NOMO-1 treated with DMSO at 0.1 percent for 48 hours (cell line): Measurements from ENCODE around the gene FADS2.

Source experiments
- DNase-seq: peaks from one replicate; lab custom pipeline; 2025; ENCODE audit not compliant: unreplicated experiment; lab: John Stamatoyannopoulos, UW

FADS2 gene

DNA sequence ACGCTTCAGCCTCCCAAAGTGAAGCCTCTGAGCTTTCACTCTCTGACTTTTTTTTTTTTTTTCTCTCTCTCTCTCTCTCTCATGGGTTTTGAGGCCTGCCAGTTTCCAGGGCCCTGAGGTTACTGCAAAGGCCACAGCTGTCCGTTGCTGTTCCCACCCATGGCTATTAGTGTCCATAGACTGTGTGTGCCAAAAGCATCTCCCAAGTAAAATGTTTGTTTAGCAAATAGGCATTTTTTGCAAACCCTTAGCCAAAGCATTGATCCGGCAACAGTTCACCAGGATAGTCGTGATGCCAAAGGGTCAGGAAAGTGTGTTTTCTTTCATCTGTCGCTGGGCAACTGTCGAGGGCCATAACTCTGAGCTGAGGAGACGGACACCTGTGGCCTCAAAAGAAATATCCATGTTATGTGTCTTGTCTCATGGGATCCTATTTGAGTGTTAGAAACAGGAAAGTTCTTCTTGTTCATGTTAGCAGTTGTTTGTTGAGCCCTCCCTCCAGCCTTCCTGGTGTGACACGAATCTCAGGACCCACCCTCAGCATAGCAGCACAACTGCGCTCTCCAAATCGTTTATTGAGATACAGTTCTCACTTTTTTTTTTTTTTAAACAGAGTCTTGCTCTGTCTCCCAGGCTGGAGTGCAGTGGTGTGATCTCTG lies 18.4 kb downstream of the FADS2 start:
- no peak for DNase-seq

DNA sequence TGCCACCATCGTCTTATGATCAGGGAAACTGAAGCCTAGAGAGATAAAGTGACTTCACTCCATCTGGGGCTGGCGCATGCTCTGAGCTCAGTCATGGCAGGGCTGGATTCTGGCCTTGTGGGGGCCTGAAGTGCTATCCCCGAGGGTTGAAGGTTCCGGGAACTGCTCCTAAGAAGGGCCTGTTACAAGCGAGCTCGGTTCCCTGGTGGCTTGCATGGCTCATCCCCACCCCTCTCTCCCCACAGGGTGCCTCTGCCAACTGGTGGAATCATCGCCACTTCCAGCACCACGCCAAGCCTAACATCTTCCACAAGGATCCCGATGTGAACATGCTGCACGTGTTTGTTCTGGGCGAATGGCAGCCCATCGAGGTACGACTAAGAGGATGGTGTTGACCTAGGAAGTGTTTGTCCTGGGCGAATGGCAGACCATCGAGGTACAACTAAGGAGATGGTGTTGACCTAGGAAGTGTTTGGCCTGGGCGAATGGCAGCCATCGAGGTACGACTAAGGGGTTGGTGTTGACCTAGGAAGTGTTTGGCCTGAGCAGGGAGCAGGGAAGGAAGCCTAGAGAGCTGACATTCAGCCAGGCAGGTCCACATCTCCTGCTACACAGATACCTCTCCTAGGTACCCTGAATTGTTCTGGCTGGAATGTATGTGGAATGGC lies 19.9 kb downstream of the FADS2 start:
- no peak for DNase-seq

DNA sequence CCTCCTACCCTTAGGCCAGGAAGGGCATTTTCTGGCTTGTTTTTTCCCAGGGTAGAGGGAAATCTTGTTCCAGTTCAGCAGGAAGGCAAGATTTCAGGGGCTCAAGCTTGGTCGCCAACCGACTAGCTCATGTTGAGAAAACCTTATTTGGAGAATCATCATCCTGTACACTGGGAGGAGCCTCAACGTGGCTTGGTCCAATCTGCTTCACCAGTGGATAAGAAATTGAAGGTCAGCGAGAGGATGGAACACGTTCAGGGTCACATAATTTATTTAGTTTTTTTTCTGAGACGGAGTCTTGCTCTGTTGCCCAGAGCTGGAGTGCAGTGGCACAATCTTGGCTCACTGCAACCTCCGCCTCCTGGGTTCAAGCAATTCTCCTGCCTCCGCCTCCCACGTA lies 20.5 kb downstream of the FADS2 start:
- DNase-seq, result no peak

DNA sequence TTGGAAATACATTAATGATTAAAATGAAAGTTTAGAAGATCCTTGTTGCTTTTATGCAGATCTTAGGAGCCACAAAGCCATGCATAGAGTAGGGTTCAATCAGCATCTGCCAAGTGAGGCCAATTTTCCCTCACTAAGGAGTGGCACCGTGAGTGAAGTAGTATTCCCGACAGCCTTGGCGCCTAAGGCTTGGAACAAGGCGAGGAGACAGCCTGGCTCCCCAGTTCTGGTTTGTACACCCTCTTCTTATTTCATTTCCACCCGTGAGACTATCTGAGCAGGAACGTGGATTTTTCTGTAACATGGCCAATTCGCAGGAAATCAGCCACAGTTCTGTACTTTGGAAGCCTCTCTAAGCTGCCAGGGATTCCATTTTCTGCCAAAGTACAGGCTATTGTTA lies 22.6 kb downstream of the FADS2 start:
- no peak for DNase-seq

DNA sequence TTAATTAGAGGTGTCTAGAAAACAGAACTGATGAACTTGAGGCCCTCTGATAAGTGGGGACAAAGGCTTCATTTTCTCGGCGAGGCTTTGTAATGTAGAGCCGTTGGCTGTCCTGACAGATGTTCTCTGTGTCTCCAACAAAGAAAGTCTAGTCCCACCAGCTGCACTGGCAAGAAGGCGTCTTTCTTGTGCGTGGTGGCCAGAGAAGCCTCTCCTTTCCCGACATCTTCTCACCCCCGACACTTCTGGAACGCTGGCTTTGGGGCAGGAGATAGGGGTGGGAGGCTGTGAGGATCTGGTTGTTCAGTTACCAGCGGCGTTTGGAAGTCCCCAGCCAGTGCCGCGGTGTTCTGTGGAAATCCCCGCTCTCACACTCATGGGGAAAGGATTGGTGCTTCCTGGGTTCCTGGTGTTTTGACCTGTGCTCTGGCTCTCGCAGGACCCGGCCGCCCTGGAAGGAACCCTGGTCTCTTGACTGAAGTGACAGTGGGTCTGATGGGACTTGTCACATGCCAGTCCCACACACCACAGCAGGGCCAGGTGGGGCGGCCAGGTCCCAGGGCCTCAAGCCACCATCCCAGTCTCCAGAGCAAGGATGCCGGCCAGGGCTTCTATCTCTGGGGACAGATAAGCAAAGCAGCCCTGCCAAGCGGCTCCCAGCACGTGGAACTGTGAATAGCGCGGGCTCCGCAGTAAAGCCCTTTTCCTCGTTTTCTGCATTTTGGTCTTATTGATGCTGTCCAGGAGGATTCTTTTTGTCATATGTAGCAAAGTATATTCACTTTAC lies 23.2 kb downstream of the FADS2 start:
- no peak for DNase-seq

DNA sequence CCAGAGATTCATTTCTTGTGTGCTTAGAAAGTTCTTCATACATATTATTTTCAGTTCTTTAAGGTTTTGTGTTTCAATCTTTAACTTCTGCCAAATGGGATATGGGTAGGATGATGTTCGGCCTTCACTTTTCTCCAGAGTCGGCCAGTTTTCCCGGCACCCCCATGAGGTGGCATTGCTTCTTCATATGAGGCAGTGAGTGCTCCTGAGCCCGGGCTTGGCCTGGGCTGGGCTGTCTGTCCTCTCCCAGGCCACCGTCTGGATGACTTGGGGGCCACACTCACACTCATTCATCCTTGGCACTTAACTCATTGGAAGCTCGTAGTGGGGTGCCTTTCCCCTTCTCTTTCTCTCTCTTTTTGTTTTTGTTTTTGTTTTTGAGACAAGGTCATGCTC lies 23.8 kb downstream of the FADS2 start:
- no peak for DNase-seq

DNA sequence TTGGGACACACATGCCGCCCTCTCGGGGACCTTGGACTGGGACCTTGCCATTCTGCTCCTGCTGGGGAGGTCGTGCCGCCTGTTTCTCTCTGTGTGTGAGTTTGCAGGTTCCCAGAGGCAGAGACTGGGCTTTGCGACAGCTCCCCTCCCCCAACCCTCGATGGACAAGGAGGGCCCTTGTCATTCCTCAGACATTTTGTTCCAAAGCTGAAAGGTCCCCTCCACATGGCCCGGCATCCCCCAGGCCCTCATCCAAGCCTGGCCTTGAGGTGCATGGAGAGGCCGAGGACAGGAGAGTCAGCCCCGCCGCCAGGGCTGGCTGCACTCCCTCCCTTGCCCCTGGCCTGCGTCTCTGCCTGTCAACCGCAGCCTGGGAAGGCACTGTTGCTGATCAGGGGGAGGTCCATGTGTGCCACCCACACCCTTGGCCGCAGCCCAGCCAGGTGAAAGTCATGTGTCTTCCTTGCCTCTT lies 25.6 kb downstream of the FADS2 start:
- no peak for DNase-seq

DNA sequence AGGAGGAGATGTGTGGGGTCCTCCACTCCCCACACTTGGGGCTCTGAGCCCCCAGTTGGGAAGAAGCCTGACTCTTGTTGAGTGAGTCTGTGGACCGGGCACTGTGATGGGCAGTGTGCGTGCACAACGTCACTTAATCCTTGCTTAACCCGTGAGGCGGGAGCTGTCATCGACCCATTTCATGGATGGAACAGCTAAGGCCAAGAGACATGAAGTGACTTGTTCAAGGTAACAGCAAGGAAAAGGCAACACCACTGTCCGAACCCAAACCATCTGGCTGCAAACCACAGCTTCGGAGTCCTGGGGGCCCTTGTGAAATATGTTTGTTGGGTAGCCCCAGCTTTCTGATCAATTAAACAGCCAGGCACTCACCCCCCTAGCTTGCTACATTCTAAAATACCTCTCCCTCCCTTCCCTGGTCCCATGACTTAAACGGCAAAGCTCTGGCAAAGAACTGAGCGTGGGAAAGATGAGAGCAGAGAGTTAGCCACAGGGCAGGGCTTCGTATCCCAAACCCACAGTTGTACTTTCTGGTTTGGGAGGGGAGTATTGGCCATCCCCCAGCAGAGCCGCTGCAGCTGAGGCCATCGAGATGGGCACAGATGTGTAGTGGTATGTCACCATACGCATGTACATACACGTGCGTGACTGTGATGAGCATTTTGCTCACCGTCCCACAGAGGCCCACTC lies 26.3 kb downstream of the FADS2 start:
- DNase-seq, result no peak

DNA sequence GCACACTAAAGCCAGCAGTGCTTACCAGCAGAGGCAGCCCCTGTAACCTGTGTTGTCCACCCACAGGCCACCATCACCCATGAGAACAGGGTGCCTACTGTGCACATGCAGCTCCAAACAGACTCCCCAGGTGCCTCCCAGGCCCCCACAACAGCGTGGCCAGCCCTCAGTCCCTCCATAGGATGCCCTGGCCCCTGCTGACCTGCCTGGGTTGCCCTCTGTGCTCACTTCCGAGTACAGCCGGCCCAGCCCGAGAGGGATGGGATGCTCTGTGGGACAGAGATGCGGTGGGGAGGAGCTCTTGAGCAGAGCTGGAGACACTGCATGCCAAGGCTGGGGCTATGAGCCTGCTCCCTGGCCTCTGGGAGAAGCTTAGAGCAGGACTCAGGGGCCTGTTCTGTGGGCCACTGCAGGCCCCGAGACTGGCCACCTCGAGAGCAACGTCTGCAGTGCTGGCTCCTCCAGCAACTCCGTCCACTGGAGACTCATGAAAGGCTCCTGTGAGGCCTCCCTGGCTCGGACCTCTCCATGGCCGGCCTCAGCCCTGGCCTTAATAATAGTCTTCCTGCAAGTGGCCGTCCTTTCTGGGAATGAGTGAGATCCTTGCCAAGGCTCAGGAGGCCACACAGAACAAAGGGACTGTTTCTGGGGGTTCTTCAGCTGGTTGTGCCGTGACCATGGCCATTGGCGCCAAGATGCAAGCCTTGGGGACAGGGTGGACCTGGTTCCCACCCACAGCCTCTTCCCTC lies 27.0 kb downstream of the FADS2 start:
- no peak for DNase-seq

DNA sequence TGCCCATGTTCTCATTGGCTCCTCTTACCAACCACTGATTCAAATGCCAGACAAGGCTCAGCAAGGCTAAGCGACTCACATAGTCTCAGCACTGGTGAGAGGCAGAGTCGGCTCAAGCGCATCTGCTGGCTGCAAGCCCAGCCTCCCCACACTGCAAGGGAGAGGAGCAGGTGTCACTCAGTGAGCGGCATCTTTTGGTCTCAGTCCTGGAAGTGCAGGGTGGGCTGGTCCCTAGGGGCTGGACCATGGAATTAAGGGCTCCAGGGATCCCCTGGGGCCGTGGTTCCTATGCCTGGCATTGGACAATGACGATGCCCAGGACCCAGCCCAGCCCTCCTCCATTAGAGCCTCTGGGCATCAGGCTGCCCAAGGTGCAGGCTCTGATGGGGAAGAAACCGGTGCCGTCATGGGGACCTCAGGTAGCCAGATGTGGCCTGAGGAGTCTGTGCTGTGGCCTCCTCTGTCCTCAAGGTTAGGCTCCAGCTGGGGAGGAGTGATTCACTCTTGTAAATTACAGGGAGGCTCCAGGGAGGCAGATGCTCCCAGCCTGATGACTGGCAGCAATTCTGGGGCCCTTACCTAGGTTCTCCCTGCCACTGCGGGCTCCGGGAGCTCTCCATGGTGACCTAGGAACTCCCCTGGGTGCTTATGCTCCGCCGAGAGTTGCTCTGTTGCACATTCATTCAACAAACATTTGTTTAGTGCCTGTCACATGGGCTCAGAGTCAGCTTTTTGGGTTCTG lies 28.0 kb downstream of the FADS2 start:
- no peak for DNase-seq

DNA sequence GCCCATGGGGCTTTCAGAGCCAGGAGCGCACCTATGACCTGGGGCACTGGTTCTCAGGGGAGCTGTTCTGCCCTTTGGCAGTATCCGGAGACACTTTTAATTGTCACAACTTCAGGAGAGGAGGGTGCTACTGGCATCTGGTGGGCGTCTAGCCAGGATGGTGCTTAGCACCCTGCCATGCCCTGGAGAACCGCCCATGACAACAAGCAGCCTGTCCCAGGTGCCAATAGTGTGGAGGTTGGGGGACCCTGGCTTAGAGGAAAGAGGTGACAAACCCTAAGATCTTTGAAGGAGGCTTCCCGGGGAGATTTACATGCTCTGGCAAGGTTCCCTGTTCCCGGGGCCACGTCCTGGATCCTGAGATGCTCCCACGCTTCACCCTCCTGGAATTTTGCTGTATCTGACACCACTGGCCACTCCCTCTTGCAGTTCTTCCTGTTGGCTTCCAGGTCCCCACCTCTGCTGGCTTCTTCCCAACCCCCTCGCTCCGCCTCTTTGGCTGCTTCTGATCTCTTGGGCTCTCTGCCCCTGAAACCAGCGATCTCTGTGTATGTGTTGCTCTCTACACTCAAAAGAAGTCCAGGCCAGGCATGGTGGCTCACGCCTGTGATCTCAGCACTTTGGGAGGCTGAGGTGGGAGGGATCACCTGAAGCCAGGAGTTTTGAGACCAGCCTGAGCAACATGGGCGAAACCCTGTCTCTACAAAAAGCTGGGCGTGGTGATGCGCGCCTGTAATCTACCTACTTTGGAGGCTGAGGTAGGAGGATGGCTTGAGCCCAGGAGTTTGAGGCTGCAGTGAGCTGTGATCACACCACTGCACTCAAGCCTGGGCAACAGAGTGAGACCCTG lies 32.2 kb downstream of the FADS2 start:
- DNase-seq, result no peak

DNA sequence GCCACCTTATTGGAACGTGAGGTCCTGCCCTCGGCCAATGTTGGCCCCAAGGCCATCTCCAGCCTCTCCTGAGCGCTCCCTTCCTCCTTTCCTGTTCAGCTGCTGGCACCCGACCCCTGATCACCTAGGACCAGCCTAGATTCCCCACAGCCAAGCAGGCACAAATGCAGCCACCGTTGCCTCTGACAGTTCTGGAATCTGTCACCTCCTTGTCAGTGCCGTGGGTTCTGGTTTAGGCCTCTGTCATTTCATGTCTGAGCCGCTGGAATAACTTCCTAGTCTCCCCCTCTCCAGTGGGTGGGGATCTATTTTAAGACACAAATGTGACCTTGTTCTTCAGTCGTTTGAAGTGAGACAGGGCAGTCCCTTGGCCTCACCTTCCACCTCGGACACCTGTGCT lies 33.5 kb downstream of the FADS2 start:
- DNase-seq, result no peak

DNA sequence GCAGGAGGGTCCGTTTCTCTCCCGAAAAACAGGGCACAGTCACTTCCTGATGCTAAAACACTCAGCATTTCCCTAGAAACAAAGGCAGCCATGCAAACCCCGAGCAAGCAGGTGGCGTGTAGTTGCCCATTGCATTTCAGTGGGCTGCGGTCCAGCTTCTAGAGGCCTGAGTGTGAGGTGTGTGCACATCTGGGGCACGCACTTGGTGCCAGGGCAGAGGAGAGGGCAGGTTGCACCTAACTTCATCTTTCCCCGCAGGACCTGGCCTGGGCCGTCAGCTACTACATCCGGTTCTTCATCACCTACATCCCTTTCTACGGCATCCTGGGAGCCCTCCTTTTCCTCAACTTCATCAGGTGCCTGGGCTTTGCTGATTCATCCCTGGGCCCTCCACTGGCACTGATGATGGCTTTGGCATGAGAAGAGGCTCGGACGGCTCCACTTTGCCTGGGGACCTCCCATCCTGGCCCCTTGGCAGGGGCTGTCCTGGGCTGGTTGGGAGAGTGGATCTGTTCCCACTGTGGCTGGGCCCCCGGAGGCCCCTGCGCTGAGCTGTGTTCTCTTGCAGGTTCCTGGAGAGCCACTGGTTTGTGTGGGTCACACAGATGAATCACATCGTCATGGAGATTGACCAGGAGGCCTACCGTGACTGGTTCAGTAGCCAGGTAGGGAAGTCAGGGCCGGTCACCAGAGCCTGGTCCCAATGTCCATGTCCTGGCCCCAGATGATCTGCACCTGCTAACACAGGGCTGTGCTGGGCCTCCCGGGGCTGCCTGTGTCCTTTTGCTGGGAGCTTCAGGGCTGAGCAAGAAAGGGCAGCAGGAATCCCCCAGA lies 34.8 kb downstream of the FADS2 start:
- DNase-seq, result no peak

DNA sequence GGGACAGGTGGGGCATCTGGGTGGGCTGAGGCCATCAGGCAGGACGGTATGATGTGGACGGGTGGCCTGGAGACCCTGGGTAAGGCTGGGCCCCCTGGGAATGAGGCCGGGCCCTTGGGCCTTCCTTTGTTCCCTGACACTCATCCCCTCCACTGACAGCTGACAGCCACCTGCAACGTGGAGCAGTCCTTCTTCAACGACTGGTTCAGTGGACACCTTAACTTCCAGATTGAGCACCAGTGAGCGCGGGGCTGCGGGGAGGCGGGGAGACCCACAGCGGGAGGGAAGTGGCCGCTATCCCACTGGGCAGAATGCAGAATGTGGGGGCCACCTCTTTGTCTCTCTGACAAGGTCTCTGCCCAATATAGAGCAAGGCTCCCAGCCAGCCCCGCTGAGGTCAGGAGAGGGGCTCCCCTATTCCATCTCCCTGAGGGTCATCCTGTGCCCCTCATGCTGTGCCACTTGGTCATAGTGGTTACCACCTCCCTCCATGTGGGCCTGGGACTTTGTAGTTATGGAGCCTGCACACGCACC lies 35.5 kb downstream of the FADS2 start:
- no peak for DNase-seq

DNA sequence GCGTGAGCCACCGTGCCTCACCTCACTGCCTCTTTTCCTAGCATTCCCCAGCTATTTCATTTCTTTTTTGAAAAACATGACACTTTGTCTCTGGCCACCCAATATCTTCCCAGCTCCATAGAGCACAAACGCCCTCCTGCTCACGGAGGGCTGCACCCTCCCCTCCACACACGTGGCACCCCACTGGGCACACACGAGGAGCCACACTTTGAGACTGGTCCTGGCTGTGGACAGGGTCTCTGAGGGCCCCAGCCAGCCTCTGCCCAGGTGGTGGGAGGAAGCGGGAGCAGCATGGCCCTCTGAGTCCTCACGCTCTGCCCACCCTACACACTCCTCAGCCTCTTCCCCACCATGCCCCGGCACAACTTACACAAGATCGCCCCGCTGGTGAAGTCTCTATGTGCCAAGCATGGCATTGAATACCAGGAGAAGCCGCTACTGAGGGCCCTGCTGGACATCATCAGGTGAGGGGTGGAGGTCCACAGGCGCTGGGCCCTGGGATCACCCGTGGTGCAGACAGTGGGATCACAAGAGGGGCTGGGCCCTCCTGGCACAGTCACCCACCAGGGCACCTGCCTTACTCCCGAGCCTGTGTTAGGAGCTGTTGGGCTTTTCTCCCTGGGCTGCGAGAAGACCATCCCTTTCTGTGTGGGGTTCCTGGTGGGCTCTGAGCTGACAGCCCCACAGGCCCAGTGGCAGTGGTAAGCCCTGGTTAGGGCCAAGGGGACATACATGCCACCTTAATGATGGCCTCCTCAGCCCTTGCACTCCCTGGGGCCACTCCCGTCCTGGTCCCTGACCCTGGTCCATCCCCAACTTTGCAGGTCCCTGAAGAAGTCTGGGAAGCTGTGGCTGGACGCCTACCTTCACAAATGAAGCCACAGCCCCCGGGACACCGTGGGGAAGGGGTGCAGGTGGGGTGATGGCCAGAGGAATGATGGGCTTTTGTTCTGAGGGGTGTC lies 37.0 kb downstream of the FADS2 start:
- no peak for DNase-seq

DNA sequence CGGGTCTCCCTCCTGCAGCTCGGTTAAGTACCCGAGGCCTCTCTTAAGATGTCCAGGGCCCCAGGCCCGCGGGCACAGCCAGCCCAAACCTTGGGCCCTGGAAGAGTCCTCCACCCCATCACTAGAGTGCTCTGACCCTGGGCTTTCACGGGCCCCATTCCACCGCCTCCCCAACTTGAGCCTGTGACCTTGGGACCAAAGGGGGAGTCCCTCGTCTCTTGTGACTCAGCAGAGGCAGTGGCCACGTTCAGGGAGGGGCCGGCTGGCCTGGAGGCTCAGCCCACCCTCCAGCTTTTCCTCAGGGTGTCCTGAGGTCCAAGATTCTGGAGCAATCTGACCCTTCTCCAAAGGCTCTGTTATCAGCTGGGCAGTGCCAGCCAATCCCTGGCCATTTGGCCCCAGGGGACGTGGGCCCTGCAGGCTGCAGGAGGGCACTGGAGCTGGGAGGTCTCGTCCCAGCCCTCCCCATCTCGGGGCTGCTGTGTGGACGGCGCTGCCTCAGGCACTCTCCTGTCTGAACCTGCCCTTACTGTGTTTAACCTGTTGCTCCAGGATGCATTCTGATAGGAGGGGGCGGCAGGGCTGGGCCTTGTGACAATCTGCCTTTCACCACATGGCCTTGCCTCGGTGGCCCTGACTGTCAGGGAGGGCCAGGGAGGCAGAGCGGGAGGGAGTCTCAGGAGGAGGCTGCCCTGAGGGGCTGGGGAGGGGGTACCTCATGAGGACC lies 38.3 kb downstream of the FADS2 start:
- DNase-seq, result no peak
